ENCODE measurements around the gene HEXIM1.

Gene HEXIM1, protein sequence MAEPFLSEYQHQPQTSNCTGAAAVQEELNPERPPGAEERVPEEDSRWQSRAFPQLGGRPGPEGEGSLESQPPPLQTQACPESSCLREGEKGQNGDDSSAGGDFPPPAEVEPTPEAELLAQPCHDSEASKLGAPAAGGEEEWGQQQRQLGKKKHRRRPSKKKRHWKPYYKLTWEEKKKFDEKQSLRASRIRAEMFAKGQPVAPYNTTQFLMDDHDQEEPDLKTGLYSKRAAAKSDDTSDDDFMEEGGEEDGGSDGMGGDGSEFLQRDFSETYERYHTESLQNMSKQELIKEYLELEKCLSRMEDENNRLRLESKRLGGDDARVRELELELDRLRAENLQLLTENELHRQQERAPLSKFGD

DNA sequence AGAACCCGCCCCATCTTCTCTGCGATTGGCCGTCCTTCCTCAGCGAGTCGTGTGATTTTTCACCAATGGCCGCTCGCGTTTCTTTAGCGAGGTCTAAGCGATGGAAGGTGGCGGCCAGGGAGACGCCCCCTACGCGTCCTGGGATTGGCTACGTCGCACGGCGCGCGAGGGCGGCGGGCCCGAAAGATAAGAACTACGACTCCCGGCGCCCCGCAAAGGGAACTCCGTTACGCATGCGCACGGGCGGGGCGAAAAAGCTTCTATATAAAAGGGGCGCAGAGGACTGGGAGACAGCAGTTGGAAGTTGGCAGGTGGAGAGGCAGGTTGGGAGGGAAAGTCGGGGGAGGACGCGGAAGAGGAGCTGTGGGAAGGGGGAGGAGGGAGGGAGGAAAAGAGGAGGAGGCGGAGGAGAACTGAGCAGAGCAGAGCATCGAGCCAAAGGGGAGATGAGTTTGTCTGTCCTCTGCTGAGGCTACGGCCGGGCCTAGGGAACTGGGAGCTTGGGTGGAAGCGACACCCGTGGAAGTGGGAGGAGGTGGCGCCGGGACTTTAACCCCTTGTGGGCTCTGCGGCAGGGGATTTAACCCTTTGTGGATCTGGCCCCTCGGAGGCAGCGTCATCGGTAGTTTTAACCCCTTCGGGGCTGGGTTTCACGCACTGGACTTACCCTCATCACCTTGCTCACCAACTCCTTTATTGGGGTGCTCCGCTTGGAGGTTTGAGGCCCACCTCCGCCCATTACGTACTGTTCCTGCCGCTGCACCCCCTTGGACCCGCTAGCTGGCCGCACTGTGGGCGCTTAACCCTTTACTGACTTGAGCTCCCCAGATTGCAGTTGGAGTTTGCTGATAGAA, at the start of gene HEXIM1:
TSS of gene HEXIM1 (plus strand) at position 293 of the 854 bp plus-strand sequence. CDS start 716 bp downstream, outside the sequence.
- Histone ChIP-seq H3K27me3 (no peaks in the 10 kb centered on the region), H4K20me1 (peaks cover 34% of the 10 kb centered on the region), H3K9me3 (no peaks in the 10 kb centered on the region), H3K4me3 (peak within 1 kb of the TSS; percentile 83), H3K4me2 (peak within 1 kb of the TSS; percentile 98), H3K9ac (peak within 1 kb of the TSS; percentile 94), H3K4me1 (peaks cover 55% of the 10 kb centered on the region), H3K36me3 (no peaks in the 10 kb centered on the region), H3K27ac (peak within 1 kb of the TSS; percentile 99)
- TF ChIP-seq Cebpa-rat (IDR thresholded peaks at IDR 0.05) = no peak

DNA sequence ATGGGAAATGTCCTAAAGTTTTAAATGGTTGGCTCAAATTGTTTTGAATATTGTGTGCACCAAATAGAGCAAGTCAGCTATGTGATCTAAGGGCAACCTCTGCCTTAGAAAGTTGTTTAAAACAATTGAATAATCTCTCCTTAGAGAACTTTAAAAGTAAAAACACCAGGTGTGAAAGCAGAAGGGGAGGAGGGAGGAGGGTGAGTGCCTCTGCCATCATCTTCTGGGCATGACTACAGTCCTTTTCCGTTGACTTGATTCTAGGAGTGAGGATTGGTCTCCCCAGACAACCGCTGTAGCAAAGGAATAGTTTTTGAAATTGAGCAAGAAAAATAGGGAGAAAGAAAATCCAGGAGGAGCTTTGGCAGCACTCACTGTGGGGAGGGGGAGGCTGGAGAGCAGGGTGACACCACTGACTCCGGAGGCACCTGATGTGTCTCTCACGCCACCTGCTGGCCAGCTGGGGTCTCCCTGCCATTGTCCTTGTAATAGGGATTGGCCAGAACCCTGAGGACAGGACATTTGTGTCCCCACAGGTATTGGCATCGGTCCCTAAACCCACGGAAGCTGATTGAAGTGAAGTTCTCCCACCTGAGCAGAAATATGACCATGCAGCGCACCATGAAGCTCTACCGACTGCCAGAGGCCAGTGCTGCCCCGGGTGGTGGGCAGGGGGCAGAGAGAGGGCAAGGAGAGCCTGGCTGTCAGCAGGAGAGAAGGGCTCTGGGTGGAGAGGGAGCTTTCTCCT, 49.2 kb upstream of the HEXIM1 start:
- Histone ChIP-seq H3K27me3 (no peaks in the 10 kb centered on the region), H4K20me1 (peaks cover 57% of the 10 kb centered on the region), H3K4me2 (no peak overlapping the region), H3K27ac (no peak overlapping the region), H3K9me3 (no peaks in the 10 kb centered on the region), H3K9ac (no peak overlapping the region), H3K4me3 (no peak overlapping the region), H3K4me1 (peaks cover 17% of the 10 kb centered on the region), H3K36me3 (peaks cover 98% of the 10 kb centered on the region)
- TF ChIP-seq Cebpa-rat (IDR thresholded peaks at IDR 0.05) = no peak

DNA sequence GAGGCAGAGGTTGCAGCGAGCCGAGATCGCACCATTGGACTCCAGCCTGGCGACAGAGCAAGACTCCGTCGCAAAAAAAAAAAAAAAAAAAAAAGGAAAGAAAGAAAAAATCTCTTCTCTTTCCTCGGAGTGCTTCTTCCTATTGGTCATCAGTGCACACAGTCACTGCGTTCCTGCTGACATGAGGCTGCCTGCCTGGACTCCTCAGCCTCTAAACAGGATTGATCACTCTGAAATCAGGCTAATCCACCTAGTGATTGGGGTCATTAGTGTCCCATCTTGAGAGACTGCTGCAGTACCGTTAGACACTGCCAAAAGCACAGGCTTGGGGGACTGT, 46.8 kb upstream of the HEXIM1 start:
- no peak for TF ChIP-seq Cebpa-rat (IDR thresholded peaks at IDR 0.05)
- H3K4me3 ChIP-seq = no peak overlapping the region
- no peak overlapping the region for H3K4me2 ChIP-seq
- H3K9ac ChIP-seq = no peak overlapping the region
- H3K27me3 ChIP-seq = no peaks in the 10 kb centered on the region
- 0 out of 2 replicates have a peak overlapping the region, but pooled peaks have one; percentile 19 for H3K27ac ChIP-seq
- no peaks in the 10 kb centered on the region for H3K9me3 ChIP-seq
- peaks cover 10% of the 10 kb centered on the region; the same call in 1 of the 2 replicates for H3K4me1 ChIP-seq
- H4K20me1 ChIP-seq = peaks cover 60% of the 10 kb centered on the region
- H3K36me3 ChIP-seq = peaks cover 98% of the 10 kb centered on the region

DNA sequence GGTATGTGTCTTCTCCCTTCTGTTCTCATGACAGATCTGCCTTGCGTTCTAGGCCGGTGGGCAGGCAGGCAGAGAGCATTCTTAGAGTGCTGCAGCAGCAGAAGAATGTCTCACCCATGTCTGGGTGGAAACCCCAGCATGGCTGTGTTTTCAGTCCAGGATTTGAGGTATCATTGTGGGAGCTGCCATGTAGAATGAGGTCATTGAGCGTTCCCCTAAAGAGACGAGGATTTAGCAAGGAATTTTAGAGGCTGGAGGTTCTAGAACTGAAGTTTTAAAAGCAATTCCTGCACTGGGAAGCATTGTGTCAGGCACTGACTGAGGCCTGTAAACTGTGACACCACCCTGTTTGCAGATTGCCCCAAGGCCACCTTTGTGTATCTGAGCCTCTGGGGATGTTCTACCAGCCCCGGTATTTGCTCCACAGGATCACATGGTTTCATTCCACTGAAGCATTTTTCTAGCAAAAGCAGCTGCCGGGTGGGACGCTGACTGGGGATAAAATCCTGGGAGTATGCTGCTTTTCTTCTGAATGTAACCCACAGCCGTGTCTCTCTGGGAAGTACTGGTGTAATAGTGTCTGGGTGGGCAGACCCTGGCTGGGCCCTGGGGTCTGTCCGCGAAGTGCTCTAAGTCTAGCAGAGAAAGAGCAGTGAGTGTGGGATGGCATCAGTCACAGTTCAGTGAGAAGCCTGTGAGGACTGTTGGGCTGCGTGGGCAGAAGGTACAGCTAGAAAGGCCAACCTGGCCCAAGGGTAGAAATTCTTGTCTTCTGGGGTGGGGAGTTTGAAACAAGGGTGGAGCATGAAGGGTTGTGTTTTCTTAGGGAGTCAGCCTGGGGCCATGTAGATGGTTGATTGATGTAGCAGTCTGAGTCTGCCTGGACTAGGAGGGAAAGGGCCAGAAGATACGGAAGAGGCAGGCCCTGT, 46.1 kb upstream of the HEXIM1 start:
- TF ChIP-seq Cebpa-rat (IDR thresholded peaks at IDR 0.05) = no peak
- no peak overlapping the region for H3K9ac ChIP-seq
- H3K27ac ChIP-seq = peak overlapping the region; percentile 19; the same call in 1 of the 2 replicates
- no peaks in the 10 kb centered on the region for H3K27me3 ChIP-seq
- no peak overlapping the region for H3K4me3 ChIP-seq
- H3K4me1 ChIP-seq = peaks cover 10% of the 10 kb centered on the region; the same call in 1 of the 2 replicates
- no peaks in the 10 kb centered on the region for H3K9me3 ChIP-seq
- H3K4me2 ChIP-seq = no peak overlapping the region
- H3K36me3 ChIP-seq = peaks cover 98% of the 10 kb centered on the region
- peaks cover 60% of the 10 kb centered on the region for H4K20me1 ChIP-seq

GRCh38 chr17:45102856-45103255, 45.4 kb upstream of the HEXIM1 start:
- Histone ChIP-seq H3K4me1 (peaks cover 10% of the 10 kb centered on the region; the same call in 1 of the 2 replicates), H4K20me1 (peaks cover 61% of the 10 kb centered on the region), H3K27me3 (no peaks in the 10 kb centered on the region), H3K36me3 (peaks cover 98% of the 10 kb centered on the region), H3K27ac (no peak overlapping the region), H3K4me3 (no peak overlapping the region), H3K4me2 (no peak overlapping the region), H3K9ac (no peak overlapping the region), H3K9me3 (no peaks in the 10 kb centered on the region)
- TF ChIP-seq Cebpa-rat (IDR thresholded peaks at IDR 0.05) = no peak

- Histone ChIP-seq H3K9me3 (no peaks in the 10 kb centered on the region), H4K20me1 (peaks cover 62% of the 10 kb centered on the region), H3K27ac (no peak overlapping the region), H3K4me3 (no peak overlapping the region), H3K36me3 (peaks cover 98% of the 10 kb centered on the region), H3K27me3 (no peaks in the 10 kb centered on the region), H3K4me1 (peaks cover 10% of the 10 kb centered on the region), H3K4me2 (no peak overlapping the region), H3K9ac (no peak overlapping the region)
- TF ChIP-seq Cebpa-rat (IDR thresholded peaks at IDR 0.05) = no peak
Observed at GRCh38 chr17:45103269-45103795, 44.9 kb upstream of the HEXIM1 start.

DNA sequence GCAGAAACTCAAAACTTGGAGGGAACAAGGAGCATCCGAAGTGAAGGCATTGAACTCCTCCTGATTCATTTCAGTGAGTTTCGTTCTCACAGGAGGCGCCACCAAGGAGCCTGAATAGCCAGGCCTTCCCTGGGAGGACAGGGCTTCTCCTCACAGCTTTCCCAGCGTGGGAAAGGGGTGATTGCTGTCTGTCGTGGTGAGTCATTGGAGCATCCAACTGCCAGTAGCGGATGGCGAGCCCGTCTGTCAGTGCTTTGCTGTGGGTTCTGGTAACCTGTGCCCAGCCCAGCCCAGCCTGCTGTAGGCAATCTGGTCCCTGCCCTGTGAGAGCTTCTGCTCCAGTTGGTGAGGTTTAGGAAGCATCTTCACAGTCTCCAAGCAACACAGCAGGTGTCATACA, 44.2 kb upstream of the HEXIM1 start:
- peaks cover 62% of the 10 kb centered on the region for H4K20me1 ChIP-seq
- no peak overlapping the region for H3K4me2 ChIP-seq
- no peak overlapping the region for H3K4me3 ChIP-seq
- TF ChIP-seq Cebpa-rat (IDR thresholded peaks at IDR 0.05) = no peak
- H3K27ac ChIP-seq = no peak overlapping the region
- H3K27me3 ChIP-seq = no peaks in the 10 kb centered on the region
- peaks cover 98% of the 10 kb centered on the region for H3K36me3 ChIP-seq
- H3K4me1 ChIP-seq = peaks cover 13% of the 10 kb centered on the region
- H3K9ac ChIP-seq = no peak overlapping the region
- no peaks in the 10 kb centered on the region for H3K9me3 ChIP-seq

DNA sequence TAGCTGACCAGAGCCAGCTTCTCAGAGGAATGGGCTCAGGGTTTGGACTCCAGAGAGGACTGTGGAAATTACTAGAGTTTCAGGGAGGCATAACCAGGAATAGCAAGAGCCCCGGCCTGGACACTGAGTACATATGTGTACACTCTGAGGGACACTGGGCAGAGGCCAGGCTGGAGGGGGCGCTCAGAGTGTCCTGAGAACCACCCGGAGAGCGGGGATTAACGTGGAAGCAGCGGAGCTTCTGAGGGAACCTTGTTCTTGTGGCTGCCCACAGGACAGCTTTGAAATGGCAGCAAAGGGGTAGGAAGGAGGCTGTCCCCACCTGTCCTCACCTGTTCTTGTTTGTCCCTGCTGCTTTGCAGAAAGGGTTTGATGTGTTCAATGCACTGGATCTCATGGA, 43.8 kb upstream of the HEXIM1 start:
- no peak for TF ChIP-seq Cebpa-rat (IDR thresholded peaks at IDR 0.05)
- no peaks in the 10 kb centered on the region for H3K27me3 ChIP-seq
- H3K9ac ChIP-seq = no peak overlapping the region
- no peak overlapping the region for H3K4me3 ChIP-seq
- peaks cover 98% of the 10 kb centered on the region for H3K36me3 ChIP-seq
- H3K9me3 ChIP-seq = no peaks in the 10 kb centered on the region
- no peak overlapping the region for H3K4me2 ChIP-seq
- no peak overlapping the region for H3K27ac ChIP-seq
- H4K20me1 ChIP-seq = peaks cover 67% of the 10 kb centered on the region
- peaks cover 18% of the 10 kb centered on the region for H3K4me1 ChIP-seq

Data from BLaER1 (cell line).